Esophagus muscularis mucosa (tissue), 4 donors: ENCODE results near the gene CCDC50. TPM values are rescaled to one million over a fixed set of nuclear protein-coding genes. Genes with fewer than 3 reads are reported as not detected.

Experiments used
- DNase-seq: peaks from one replicate; pipeline ENCODE4 v3.0.0-alpha.2; 2017; ENCODE audit errors: extremely low spot score
- H3K27ac ChIP-seq, 4 donors: fragments of 200-600 bp; sonication (generic); replicated peaks in 1 of 4; 1 replicate in 3 of 4; 2 replicates in 1 of 4; pipeline ENCODE4 v1.5.1; 2016 to 2019; ENCODE audit warnings: mild to moderate bottlenecking in 1 of 4
- H3K27me3 ChIP-seq, 4 donors: fragments of 200-600 bp; sonication (generic); one replicate each; pipeline versions ENCODE4 v1.5.1 to v1.6.0; 2016 to 2019
- H3K36me3 ChIP-seq, 4 donors: fragments of 200-600 bp; sonication (generic); one replicate each; pipeline ENCODE4 v1.5.1; 2016 to 2019
- H3K4me1 ChIP-seq, 4 donors: fragments of 200-600 bp; sonication (generic); one replicate each; pipeline ENCODE4 v1.5.1; 2016 to 2019
- H3K4me3 ChIP-seq, 4 donors: fragments of 200-600 bp; sonication (generic); 1 replicate in 2 of 4; 2 replicates in 2 of 4; pipeline ENCODE4 v1.5.1; 2016 to 2019; ENCODE audit warnings: mild to moderate bottlenecking in 4 of 4, moderate library complexity in 1 of 4
- H3K9me3 ChIP-seq, 4 donors: fragments of 200-600 bp; sonication (generic); 1 replicate in 3 of 4; 2 replicates in 1 of 4; pipeline ENCODE4 v1.5.1; 2016 to 2019
- EP300 ChIP-seq: sonication (generic); formaldehyde crosslinking; IDR thresholded peaks from one replicate; pipeline ENCODE4 v1.6.1; 2017; ENCODE audit warnings: antibody characterized with exemption
- POLR2A ChIP-seq: fragments of 450-650 bp; IDR thresholded peaks from one replicate; pipeline ENCODE4 v1.6.1; 2017; ENCODE audit warnings: antibody characterized with exemption, moderate library complexity, mild to moderate bottlenecking, low read depth
- POLR2AphosphoS5 ChIP-seq, 2 donors: sonication (generic); formaldehyde crosslinking; IDR thresholded peaks; one replicate each; pipeline ENCODE4 v1.6.1; 2017; ENCODE audit warnings: antibody characterized with exemption in 2 of 2
- WGBS: methylation state at CpG from one replicate; pipeline ENCODE4 v1.1.5; 2018; 5-methylcytosine and 5-hydroxymethylcytosine counted together
- intact Hi-C: fragments of 100-400 bp; cut with DNase I; formaldehyde crosslinking; loops from one replicate; pipeline ENCODE4 v1.15.1; 2023
- total RNA-seq, 4 donors: library from RNA; depleted of rRNA; stranded (reverse); fragments of >200 nt; gene quantifications; one replicate each; pipeline versions ENCODE4 v1.1.0 to v1.2.1, GENCODE V29; 2016
- TF ChIP-seq, protein P1 (sequence below), 3 experiments: fragments of 200-600 bp in 2 of 3; fragments of 450-650 bp in 1 of 3; sonication (generic) in 2 of 3; IDR thresholded peaks; one replicate each; pipeline ENCODE4 v1.5.1; 2017 to 2019; ENCODE audit warnings: antibody characterized with exemption in 3 of 3, mild to moderate bottlenecking in 2 of 3, moderate library complexity in 1 of 3

The CCDC50 gene
- total RNA-seq, 4 donors from 2014 or later = 141 to 192 (median 165) TPM

DNA sequence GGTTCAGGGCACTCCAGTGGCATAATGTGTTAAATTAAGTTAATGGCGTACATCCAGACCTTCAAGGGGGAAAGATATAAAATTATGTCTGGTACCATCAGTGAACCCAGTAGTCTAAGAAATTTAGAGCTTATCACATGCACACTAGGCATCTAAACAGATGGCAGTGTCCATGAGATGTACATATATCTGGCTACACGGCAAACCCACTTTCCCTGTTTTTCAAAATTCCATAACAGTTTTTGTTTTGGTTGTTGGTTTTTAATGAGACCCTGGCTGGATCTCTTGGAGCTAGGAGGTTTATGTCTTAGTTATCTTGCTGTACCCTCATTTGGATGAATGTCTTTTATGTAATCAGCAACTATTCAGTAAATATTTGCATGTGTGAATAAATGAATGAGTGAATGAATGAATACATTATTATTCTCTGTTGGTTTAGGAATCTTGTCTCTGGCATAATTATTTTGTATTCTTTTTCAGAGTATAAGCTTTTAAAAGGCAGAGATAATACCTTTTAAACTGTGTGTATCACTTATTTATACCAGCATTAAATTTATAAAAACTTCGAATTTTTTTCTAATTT lies 4.2 kb downstream of the CCDC50 start:
- 93% methylated on average over 3 of the region's 3 CpGs for WGBS
- no peak for DNase-seq
- Histone ChIP-seq H3K27me3 (no peaks in the 10 kb centered on the region), H3K4me1 (peaks cover 50 to 77% (median 73%) of the 10 kb centered on the region in 4 donors), H3K27ac (no peak overlapping the region), H3K36me3 (no peaks in the 10 kb centered on the region), H3K9me3 (no peaks in the 10 kb centered on the region), H3K4me3 (no peak overlapping the region)
- TF ChIP-seq, protein P1, sequence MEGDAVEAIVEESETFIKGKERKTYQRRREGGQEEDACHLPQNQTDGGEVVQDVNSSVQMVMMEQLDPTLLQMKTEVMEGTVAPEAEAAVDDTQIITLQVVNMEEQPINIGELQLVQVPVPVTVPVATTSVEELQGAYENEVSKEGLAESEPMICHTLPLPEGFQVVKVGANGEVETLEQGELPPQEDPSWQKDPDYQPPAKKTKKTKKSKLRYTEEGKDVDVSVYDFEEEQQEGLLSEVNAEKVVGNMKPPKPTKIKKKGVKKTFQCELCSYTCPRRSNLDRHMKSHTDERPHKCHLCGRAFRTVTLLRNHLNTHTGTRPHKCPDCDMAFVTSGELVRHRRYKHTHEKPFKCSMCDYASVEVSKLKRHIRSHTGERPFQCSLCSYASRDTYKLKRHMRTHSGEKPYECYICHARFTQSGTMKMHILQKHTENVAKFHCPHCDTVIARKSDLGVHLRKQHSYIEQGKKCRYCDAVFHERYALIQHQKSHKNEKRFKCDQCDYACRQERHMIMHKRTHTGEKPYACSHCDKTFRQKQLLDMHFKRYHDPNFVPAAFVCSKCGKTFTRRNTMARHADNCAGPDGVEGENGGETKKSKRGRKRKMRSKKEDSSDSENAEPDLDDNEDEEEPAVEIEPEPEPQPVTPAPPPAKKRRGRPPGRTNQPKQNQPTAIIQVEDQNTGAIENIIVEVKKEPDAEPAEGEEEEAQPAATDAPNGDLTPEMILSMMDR (IDR thresholded peaks at IDR 0.05) = no peak
- TF ChIP-seq EP300 = no peak
- no peak for TF ChIP-seq POLR2A
- intact Hi-C loops = no loop called here

GRCh38 chr3:191334346-191334893 lies 5.2 kb downstream of the CCDC50 start:
- H3K27ac ChIP-seq = no peak overlapping the region
- WGBS = 92% methylated on average over 4 of the region's 4 CpGs
- TF ChIP-seq, protein P1 (IDR thresholded peaks at IDR 0.05) = no peak
- TF ChIP-seq POLR2A (no peak), EP300 (no peak), POLR2AphosphoS5 (IDR thresholded peaks at IDR 0.05) (no peak)
- H3K27me3 ChIP-seq = no peaks in the 10 kb centered on the region
- no peak for DNase-seq
- peaks cover 61 to 83% (median 78%) of the 10 kb centered on the region in 4 donors for H3K4me1 ChIP-seq
- H3K4me3 ChIP-seq = no peak overlapping the region
- H3K9me3 ChIP-seq = no peaks in the 10 kb centered on the region
- intact Hi-C loops = no loop called here
- H3K36me3 ChIP-seq = no peaks in the 10 kb centered on the region

GRCh38 chr3:191336833-191337232 lies 7.6 kb downstream of the CCDC50 start:
- no peak overlapping the region for H3K27ac ChIP-seq

GRCh38 chr3:191338177-191338488 lies 8.9 kb downstream of the CCDC50 start:
- 92% methylated on average over 4 of the region's 4 CpGs for WGBS
- Histone ChIP-seq H3K27ac (peak overlapping the region in 1 of 4 donors; percentile 13), H3K4me3 (no peak overlapping the region), H3K27me3 (no peaks in the 10 kb centered on the region), H3K9me3 (no peaks in the 10 kb centered on the region), H3K4me1 (peaks cover 68 to 95% (median 87%) of the 10 kb centered on the region in 4 donors), H3K36me3 (no peaks in the 10 kb centered on the region)
- DNase-seq = no peak
- TF ChIP-seq EP300 (no peak), POLR2A (no peak), POLR2AphosphoS5 (IDR thresholded peaks at IDR 0.05) (no peak)
- TF ChIP-seq, protein P1 (IDR thresholded peaks at IDR 0.05) = no peak
- intact Hi-C loops = no loop called here

More at GRCh38 chr3:191336833-191337232, 7.6 kb downstream of the CCDC50 start:
- WGBS = 80% methylated on average over 2 of the region's 2 CpGs
- Histone ChIP-seq H3K9me3 (no peaks in the 10 kb centered on the region), H3K27me3 (no peaks in the 10 kb centered on the region), H3K4me3 (no peak overlapping the region), H3K36me3 (no peaks in the 10 kb centered on the region), H3K4me1 (peaks cover 68 to 95% (median 87%) of the 10 kb centered on the region in 4 donors)
- intact Hi-C loops = no loop called here
- TF ChIP-seq EP300 = no peak
- DNase-seq = no peak

- peaks cover 67 to 95% (median 88%) of the 10 kb centered on the region in 4 donors for H3K4me1 ChIP-seq
- WGBS = 63% methylated on average over 3 of the region's 3 CpGs
- H3K36me3 ChIP-seq = no peaks in the 10 kb centered on the region
- H3K27ac ChIP-seq = no peak overlapping the region
- H3K9me3 ChIP-seq = no peaks in the 10 kb centered on the region
- intact Hi-C loops = no loop called here
- TF ChIP-seq, protein P1 (IDR thresholded peaks at IDR 0.05) = no peak
- no peak for TF ChIP-seq EP300
- no peak for TF ChIP-seq POLR2AphosphoS5 (IDR thresholded peaks at IDR 0.05)
- no peaks in the 10 kb centered on the region for H3K27me3 ChIP-seq
- H3K4me3 ChIP-seq = no peak overlapping the region
- DNase-seq = no peak
These were observed 10.2 kb downstream of the CCDC50 start for GRCh38 chr3:191339316-191339917.
